ENCODE measurements around the gene LACTB.

DNA sequence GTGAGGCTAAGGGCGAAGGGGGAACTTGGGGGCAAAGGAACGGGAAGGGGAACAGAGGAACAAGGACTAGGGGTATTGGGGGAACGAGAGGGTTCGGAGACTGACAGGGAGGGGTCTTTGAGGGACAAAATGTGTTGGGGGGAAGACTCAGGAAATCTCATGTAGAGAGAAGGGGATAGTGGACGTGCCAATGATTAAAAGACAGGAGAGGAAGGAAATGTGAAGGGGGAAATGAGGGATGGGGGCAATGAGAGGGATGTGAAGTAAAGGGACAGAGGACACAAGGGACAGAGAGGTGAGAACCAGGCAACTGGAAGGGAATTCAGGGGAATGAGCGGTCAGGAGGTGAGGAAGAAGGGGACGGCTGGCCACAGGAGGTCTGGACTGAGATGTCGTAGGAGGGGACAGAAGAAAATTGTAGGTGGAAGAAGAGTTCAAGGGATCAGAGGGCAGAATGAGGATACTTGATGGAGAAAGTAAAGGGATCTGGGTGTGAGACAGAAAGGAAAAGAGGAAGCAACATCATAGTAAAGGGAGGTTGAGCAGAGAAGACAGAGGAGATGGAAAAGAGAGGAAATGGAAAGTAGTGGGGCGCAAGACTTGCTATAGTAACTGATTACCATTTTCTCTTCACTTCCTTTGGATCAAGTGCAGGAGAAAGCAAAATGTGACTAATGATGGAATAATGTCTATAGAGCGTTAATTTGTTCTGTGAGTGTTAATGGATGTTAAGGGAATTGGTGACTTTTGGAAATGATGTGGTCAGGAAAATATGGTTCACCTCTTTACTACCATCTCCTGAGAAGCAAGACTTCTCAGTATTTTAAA, 68.5 kb downstream of the LACTB start:
- TF ChIP-seq EZH2 (IDR thresholded peaks at IDR 0.05; ENCODE audit: insufficient read depth, poor library complexity, severe bottlenecking) (no peak), EZH2phosphoT487 (IDR thresholded peaks at IDR 0.05; ENCODE audit: insufficient read depth, low read depth) (no peak)

All from GM23248 (cell line).